GM19193 (cell line): ENCODE data around the gene CCDC137.

Source experiments
- POLR2A ChIP-seq: IDR thresholded peaks from 4 replicates; pipeline ENCODE4 v1.6.1; 2011; ENCODE audit not compliant: insufficient read depth, insufficient read length; ENCODE audit errors: extremely low read depth

Gene CCDC137, protein sequence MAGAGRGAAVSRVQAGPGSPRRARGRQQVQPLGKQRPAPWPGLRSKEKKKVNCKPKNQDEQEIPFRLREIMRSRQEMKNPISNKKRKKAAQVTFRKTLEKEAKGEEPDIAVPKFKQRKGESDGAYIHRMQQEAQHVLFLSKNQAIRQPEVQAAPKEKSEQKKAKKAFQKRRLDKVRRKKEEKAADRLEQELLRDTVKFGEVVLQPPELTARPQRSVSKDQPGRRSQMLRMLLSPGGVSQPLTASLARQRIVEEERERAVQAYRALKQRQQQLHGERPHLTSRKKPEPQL

GRCh38 chr17:81666342-81667191 lies at the start of gene CCDC137, which contains the start of gene OXLD1:
TSS of gene CCDC137 (plus strand) at chr17:81666737. CDS start at chr17:81666767, 30 bp downstream.
TSS of gene OXLD1 (minus strand) at chr17:81666605. CDS start at chr17:81666577, 28 bp downstream.
- TF ChIP-seq POLR2A, result peak; percentile 98

DNA sequence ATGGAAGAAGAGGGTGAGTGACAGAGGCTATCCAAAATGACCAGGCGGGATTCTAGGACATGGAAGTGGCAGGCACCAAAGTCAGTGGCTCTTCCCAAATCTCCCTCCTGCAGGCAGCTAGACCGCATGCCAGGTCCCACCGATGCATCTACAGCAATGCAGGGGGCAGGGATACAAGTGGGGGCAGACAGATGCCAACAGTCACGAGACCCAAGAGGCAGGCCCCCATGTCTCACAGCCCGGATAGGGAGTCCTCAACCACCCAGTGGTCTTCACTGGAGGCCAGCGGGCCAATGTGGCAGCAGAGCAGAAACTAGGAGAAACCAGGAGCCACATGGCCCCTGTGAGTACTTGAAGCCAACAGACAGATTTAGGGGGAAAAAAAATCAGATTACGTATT lies 49.7 kb upstream of the CCDC137 start:
- no peak for TF ChIP-seq POLR2A

GRCh38 chr17:81621494-81622130 lies 44.9 kb upstream of the CCDC137 start:
- no peak for TF ChIP-seq POLR2A

DNA sequence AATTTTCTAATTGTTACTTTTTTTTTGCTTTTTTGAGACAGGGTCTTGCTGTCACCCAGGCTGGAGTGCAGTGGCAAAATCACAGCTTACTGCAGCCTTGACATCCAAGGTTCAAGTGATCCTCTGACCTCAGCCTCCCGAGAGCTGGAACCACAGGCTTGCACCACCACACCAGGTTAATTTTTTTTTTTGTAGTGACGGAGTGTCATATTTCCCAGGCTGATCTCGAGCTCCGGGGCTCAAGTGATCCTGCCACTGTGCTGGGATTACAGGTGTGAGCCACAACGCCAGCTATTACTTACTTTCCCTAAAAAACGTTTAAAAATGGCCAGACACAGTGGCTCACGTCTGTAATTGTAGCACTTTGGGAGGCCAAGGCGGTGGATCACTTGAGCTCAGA lies 36.3 kb upstream of the CCDC137 start:
- no peak for TF ChIP-seq POLR2A

DNA sequence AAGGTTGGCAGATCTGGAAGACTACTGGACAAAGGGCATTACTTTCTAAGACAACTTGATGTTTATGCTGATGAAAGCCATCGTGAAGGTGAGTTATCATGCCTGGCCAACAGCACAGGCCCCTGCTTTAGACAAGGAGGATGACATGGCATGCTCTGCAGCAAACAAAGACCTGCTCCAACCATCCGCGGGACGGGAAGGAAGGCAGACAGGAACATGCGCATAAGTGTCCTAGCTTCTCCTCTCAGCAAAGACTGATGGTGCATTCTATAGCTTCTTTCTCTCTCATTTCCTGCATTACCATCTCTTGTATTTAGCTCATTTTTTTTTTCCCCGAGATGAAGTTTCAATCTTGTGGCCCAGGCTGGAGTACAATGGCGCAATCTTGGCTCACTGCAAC lies 35.1 kb upstream of the CCDC137 start:
- no peak for TF ChIP-seq POLR2A

- no peak for TF ChIP-seq POLR2A
Observed at GRCh38 chr17:81635431-81635830, 31.1 kb upstream of the CCDC137 start.

- no peak for TF ChIP-seq POLR2A
Observed at GRCh38 chr17:81635973-81636504, 30.5 kb upstream of the CCDC137 start.

DNA sequence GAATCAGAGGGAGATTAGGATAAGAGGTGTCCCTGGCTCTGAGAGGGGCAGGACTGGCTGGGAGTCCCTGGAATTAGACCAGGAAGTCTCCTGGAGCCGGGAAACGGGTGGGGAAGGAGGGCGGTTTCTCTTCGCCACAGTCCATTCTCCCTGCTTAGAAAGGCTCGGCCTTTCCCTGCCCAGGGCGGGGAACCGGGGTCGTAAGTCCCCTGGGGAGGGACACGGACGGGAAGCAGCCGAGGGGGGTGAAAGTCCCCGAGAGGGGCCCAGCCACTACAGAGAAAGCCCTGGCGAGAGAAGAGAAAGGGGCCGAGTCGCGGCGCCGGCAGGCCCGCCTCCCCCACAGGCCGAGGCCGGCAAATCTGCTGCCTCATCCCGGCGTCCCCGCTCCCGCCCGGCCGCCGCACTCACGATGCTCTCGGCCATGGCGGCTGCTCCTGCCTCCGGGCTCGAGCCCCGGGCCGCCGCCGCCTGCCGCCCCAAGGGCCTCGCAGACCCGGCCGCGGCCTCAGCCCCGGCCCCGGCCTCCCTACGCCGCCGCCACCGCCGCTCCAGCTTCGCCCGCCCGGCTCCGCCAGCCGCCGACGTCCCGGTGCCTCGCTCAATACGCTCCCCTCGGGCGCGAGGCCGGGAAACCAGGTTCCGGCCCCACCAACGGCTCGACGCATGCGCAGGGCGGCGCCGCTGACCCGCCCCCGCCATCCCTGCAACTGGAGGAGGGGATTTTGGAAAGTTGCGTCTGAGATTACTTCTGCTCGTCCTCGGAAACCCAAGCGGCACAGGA lies 29.8 kb upstream of the CCDC137 start, which contains the start of the genes NPLOC4 and TSPAN10:
Gene NPLOC4, minus strand, starts transcription at position 608 of the 784 bp plus-strand sequence. Its CDS starts 182 bp downstream, at position 426.
Gene TSPAN10, plus strand, starts transcription at position 692 of the 784 bp plus-strand sequence. CDS start 5,217 bp downstream, outside the sequence.
- peak; percentile 86 for TF ChIP-seq POLR2A

DNA sequence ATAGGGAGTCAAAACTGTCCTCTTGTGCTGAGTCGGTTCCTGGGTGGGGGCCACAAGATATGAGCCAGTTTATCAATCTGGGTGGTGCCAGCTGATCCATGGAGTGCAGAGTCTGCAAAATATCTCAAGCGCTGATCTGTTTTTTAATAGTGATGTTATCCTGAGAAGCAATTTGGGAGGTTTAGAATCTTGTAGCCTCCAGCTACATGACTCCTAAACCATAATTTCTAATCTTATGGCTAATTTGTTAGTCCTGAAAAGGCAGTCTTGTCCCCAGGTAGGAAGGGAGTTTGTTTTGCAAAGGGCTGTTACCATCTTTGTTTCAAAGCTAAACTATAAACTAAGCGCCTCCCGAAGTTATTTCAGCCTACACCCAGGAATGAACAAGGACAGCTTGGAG lies 27.9 kb upstream of the CCDC137 start:
- no peak for TF ChIP-seq POLR2A

- TF ChIP-seq POLR2A, result no peak
Observed at GRCh38 chr17:81640011-81640410, 26.5 kb upstream of the CCDC137 start.

GRCh38 chr17:81641825-81642489 lies 24.6 kb upstream of the CCDC137 start:
- TF ChIP-seq POLR2A, result no peak

GRCh38 chr17:81644496-81644895 lies 22.0 kb upstream of the CCDC137 start:
- TF ChIP-seq POLR2A, result no peak

- TF ChIP-seq POLR2A, result no peak
Observed at GRCh38 chr17:81644976-81645952, 21.3 kb upstream of the CCDC137 start.
